Fibroblast of pulmonary artery (primary cell): Measurements from ENCODE around the gene PLD3.

ENCODE experiments used
- DNase-seq: peaks from one replicate; pipeline ENCODE4 v3.0.0-alpha.2; 2010; ENCODE audit warnings: low read depth
- H3K4me3 ChIP-seq: replicated peaks from 2 replicates; pipeline ENCODE4 v1.5.1; 2011; ENCODE audit warnings: low read depth, mild to moderate bottlenecking, control low read depth, low read length, moderate library complexity
- TF ChIP-seq, protein P1 (sequence below): IDR thresholded peaks from 2 replicates; pipeline ENCODE4 v1.5.1; 2011; ENCODE audit warnings: mild to moderate bottlenecking, control low read depth, low read length, inconsistent platforms; ENCODE audit errors: missing control alignments

Gene PLD3

DNA sequence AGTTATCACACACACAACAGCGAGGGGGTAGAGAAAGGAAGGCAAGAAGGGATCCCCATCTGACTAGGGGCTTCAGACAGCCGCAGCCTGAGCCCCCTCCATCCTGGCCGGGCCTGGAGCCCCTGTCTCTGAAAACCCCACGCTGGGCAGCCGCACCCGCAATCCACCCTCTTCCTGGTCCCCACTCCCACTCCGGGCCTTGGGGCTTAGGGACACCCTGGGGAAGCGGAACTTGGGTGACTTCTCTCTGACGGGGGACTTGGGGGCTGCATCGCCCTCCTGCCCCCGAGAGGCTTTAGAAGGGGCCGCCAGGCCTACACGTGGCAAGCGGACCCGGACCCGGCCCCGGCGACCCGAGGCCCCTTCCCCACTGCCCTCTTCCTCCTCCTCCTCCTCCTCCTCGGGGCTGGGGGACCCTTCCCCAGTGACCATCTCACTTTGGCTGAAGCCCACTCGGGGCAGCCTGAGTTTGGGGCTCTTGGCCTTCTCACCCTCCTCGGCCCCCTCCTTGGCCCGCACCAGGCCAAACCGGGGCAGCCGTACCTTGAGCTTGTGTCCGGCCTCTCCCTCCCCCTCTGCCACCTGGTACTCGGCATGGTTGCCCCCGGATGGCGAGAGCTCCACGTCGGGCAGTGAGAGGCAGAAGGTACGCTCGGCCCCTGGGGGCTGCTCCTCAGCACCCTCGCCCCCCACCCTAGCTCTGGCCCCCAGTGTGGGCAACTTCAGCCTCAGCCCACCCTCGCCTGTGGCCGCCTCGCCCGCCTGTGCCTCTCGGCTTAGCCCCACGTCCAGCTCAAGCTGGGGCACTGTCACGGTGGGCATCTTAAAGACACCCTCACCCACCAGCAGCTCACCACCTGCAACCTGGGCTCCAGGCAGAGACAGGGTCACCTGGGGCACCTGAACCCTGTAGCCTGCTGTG, 45.7 kb downstream of the PLD3 start:
- H3K4me3 ChIP-seq: no peak overlapping the region
- no peak for DNase-seq
- TF ChIP-seq, protein P1, sequence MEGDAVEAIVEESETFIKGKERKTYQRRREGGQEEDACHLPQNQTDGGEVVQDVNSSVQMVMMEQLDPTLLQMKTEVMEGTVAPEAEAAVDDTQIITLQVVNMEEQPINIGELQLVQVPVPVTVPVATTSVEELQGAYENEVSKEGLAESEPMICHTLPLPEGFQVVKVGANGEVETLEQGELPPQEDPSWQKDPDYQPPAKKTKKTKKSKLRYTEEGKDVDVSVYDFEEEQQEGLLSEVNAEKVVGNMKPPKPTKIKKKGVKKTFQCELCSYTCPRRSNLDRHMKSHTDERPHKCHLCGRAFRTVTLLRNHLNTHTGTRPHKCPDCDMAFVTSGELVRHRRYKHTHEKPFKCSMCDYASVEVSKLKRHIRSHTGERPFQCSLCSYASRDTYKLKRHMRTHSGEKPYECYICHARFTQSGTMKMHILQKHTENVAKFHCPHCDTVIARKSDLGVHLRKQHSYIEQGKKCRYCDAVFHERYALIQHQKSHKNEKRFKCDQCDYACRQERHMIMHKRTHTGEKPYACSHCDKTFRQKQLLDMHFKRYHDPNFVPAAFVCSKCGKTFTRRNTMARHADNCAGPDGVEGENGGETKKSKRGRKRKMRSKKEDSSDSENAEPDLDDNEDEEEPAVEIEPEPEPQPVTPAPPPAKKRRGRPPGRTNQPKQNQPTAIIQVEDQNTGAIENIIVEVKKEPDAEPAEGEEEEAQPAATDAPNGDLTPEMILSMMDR: no peak

DNA sequence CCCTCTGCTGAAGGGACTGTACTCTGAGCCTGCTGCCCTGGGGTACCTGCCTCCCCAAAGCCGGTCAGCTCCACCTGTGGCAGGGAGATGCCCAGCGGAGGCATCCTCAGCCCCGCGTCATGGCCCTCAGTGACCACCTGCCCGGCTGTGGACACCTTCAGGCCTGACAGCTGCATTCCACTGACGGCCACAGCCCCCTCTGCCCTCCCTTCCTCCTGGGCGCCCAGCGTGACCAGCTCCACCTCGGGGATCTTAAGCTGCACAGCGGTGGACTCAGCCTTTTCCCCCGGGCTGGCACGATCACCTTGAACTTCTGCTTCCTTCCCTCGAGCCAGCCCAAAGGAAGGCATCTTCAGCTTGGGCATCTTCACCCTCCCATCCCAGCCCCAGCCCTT, 46.3 kb downstream of the PLD3 start:
- H3K4me3 ChIP-seq: no peak overlapping the region
- TF ChIP-seq, protein P1: no peak
- DNase-seq: no peak

DNA sequence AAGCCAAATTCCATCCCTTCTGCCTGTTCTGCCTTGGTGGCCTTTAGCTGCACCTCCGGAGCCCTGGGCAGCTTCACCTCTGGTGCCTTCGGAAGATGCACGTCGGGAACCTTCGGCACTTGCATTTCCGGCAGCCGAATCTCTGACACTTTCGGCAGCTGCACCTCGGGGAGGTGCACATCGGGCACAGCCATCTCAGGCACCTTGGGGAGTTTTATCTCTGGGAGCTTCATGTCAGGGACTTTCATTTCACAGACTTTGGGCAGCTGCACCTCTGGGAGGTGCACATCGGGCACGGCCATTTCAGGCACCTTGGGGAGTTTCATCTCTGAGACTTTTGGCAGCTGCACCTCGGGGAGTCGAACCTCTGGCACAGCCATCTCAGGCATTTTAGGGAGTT, 47.5 kb downstream of the PLD3 start:
- H3K4me3 ChIP-seq: no peak overlapping the region
- no peak for DNase-seq
- TF ChIP-seq, protein P1: no peak

DNA sequence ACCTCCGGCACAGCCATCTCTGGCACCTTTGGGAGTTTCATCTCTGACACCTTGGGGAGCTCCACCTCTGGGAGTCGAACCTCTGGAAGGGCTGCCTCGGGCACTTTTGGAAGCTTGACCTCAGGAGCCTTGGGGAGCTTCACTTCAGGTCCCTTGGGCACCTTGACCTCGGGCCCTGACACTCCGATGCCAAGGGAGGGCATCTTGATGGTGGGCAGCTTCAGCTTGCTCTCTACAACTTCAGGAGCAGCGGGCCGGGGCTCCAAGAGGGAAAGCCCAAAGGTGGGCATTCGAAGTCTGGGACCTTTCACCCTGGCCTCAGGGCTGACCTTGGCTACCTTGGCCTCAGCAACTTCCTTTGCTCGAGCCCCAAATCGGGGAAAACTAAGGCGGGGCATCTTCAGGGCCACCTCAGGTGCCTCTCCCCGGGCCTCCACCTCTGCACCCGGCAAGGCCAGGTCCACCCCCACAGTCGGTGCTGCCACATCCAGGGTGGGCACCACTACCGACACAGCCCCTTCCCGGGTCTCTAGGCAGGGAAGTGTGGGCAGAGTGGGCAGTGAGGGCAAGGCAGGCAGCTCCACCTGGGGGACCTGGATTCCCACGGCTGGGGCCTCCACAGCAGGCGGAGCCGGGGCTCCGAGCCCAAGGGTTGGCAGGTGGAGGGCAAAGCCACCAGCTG, 48.5 kb downstream of the PLD3 start:
- DNase-seq: no peak
- no peak overlapping the region for H3K4me3 ChIP-seq
- TF ChIP-seq, protein P1: no peak

DNA sequence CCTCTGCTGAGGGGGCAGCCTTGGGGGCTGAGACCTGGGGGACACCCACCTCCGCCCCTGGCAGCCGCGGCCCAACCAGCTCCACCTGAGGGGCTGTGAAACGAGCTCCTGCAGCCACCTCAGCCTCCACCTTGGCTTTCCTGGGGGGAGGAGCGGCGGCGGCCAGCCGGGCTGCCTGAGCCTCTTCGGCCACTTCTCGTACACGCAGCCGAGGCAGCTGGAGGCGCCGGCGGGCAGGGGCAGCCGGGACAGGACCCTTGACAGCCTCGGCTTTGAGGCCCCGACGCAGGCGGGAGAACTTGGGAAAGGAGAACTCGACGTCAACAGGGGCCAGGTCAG, 49.0 kb downstream of the PLD3 start:
- TF ChIP-seq, protein P1: no peak
- DNase-seq: no peak
- no peak overlapping the region for H3K4me3 ChIP-seq

DNA sequence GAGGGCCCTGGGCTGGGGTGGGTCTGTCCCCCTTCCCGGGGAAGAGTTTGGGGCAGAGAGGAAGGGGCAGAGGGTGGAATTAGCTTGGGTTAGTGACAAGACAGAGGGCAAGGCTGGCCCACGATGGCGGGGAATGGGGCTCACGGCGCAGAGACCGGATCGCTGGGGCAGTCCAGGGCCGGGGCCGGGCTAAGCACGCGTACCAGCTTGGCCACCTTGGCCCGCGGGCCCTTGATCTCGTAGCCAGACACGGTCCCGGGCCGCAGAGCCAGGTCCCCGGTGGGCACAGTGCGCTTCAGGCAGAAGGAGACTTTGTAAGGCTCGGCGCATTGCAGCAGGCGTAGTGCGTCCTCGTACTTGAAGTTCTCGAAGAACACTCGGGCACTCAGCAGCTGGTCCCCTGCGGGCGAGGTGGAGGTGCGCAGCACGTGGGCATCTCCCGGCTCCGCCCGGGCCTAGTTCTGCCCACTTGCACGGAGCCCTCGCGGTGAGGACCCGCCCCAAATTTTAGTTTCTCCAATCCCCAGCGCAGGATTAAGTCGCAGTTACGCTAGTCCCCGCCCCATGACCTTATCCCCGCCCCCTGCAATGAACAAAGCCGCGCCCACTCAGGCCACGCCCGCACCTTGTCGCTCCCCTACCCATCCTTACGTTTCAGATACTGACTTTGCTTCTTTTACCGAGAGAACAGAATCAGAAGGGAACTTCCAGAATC, 50.1 kb downstream of the PLD3 start:
- H3K4me3 ChIP-seq: no peak overlapping the region
- TF ChIP-seq, protein P1: no peak
- no peak for DNase-seq
